Progenitor cell of endocrine pancreas (in vitro differentiated cells): ENCODE results near the gene AMHR2. TPM values are rescaled to one million over a fixed set of nuclear protein-coding genes. Genes with fewer than 3 reads are reported as not detected.

ENCODE experiments used
- DNase-seq: peaks from one replicate; pipeline ENCODE4 v3.0.0; 2021; ENCODE audit warnings: low spot score; ENCODE audit not compliant: unreplicated experiment
- H3K27ac Mint-ChIP-seq: 2 replicates; pipeline ENCODE4 v1.8.0; 2021; ENCODE audit warnings: mild to moderate bottlenecking, moderate library complexity, mixed read lengths
- H3K27me3 Mint-ChIP-seq: 2 replicates; pipeline ENCODE4 v1.8.0; 2021; ENCODE audit warnings: mixed read lengths
- H3K36me3 Mint-ChIP-seq: 2 replicates; pipeline ENCODE4 v1.8.0; 2022; ENCODE audit warnings: mixed read lengths; ENCODE audit not compliant: insufficient read depth
- H3K4me1 Mint-ChIP-seq: 2 replicates; pipeline ENCODE4 v1.8.0; 2021; ENCODE audit warnings: low read depth, mixed read lengths
- H3K4me3 Mint-ChIP-seq: 2 replicates; pipeline ENCODE4 v1.8.0; 2021; ENCODE audit warnings: low read depth, mild to moderate bottlenecking, moderate library complexity, mixed read lengths
- H3K9me3 Mint-ChIP-seq: 2 replicates; pipeline ENCODE4 v1.8.0; 2021; ENCODE audit warnings: low read depth, mixed read lengths
- total RNA-seq: library from RNA; stranded (reverse); gene quantifications from 2 replicates; pipeline ENCODE4 v1.2.1, GENCODE V29; 2021
- TF ChIP-seq, protein P1 (sequence below): fragments of 200-600 bp; sonication (generic); IDR thresholded peaks from one replicate; pipeline ENCODE4 v1.5.0; 2021; ENCODE audit warnings: antibody characterized with exemption, mild to moderate bottlenecking; ENCODE audit not compliant: unreplicated experiment

AMHR2 gene
- total RNA-seq, 1 donor from 2014 or later: 35.1 TPM

DNA sequence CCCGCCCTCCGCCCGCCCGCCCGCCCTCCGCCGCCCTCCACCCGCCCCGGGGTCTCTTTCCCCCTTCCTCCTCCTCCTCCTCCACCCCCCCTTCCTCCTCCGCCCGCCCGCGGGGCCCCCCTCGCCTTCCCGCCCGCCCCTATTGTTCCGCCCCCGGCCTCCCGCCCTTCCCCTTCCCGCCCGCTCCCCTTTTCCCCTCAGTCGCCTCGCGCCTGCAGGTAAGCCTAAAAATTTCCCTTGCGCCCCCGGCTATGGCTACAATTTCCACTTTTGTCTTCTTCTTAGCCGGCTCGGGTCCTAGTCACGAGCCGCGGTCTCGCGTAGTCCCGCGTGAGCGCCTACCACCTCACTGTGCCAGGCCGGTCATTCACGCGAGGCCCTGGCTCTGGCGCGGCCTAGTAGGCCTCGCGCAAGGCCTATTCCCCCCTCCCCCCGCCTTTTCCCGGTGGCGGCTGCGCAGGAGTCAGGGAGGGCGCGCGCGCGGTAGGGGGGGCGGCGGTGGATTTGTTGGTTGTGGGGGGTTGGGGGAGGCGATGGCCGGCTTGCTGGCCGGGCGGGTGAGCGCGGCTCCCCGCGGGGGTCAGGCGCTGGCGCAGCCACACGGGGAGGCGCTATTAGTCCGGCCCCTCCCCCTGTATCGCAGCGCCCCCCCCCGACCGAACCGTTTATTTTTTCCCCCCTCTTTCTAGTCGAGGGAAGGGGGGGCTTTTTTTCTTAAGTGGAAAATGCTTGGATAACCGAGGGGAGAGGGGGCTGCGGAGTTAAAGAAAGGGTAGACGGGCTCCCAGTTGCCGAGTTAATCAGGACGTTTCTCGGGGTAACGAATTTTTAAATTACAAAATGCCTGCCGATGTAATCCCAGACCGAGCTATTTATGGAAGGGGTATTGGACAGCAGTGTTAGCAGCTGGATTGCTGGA, 28.8 kb downstream of the AMHR2 start:
- peak; percentile 78 for DNase-seq
- Mint-ChIP-seq H3K9me3 (no peaks in the 10 kb centered on the region), H3K36me3 (peaks cover 27% of the 10 kb centered on the region), H3K27me3 (no peaks in the 10 kb centered on the region), H3K4me3 (peak overlapping the region; percentile 98), H3K27ac (peak overlapping the region; percentile 100), H3K4me1 (peaks cover 27% of the 10 kb centered on the region)
- TF ChIP-seq, protein P1, sequence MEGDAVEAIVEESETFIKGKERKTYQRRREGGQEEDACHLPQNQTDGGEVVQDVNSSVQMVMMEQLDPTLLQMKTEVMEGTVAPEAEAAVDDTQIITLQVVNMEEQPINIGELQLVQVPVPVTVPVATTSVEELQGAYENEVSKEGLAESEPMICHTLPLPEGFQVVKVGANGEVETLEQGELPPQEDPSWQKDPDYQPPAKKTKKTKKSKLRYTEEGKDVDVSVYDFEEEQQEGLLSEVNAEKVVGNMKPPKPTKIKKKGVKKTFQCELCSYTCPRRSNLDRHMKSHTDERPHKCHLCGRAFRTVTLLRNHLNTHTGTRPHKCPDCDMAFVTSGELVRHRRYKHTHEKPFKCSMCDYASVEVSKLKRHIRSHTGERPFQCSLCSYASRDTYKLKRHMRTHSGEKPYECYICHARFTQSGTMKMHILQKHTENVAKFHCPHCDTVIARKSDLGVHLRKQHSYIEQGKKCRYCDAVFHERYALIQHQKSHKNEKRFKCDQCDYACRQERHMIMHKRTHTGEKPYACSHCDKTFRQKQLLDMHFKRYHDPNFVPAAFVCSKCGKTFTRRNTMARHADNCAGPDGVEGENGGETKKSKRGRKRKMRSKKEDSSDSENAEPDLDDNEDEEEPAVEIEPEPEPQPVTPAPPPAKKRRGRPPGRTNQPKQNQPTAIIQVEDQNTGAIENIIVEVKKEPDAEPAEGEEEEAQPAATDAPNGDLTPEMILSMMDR: peak; percentile 40

DNA sequence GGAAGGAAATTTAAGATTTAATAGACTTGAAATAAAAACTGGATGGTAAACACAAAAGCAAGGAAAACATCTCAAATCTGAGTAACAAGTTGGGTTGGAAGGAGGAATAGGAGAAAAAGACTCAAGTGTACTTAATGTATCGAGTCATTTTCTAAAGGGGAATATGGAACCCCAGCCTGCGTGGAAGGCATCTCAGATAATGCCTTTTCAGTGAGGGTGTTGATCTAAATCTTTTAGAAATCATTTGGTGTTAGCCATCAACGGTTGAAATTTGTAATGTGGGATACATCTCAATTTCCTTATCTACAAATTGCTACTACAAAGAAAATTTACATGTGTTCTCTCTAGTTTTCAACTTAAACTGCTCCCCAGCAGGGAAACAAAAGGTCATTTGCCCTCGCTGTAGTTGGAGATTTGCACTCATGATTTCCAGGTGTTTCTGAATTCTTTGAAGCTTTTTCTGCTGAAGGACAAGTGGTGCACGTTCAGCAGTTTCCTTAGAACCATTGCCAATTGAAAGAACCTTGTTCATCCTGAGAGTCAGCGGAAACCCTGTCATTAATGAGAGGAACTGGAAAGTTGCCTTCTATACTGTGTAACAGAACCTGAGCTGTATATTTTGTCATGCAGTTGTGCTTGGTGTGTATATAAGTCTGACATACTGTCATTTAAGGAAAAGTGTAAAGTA, 30.4 kb downstream of the AMHR2 start:
- H3K27me3 Mint-ChIP-seq: no peaks in the 10 kb centered on the region
- TF ChIP-seq, protein P1: no peak
- H3K9me3 Mint-ChIP-seq: no peaks in the 10 kb centered on the region
- H3K4me1 Mint-ChIP-seq: peaks cover 28% of the 10 kb centered on the region
- H3K36me3 Mint-ChIP-seq: peaks cover 27% of the 10 kb centered on the region
- peak overlapping the region; percentile 98 for H3K4me3 Mint-ChIP-seq
- DNase-seq: no peak
- H3K27ac Mint-ChIP-seq: peak overlapping the region; percentile 94

DNA sequence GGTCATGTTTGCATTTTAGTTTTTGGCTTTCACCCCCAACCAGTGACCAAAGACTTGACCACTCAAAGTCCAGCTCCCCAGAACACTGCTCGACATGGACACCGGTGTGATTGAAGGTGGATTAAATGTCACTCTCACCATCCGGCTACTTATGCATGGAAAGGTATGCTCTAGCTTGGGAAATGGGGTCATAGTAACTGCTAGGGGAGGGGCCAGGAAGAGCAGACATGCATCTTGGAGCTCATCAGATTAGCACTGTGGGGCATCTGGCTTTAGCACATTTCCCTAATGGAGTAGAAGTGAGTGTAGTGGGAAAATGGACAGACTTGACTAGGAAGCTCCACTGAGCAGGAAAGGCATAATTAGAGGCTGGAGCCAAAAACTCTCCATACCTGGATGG, 31.1 kb downstream of the AMHR2 start:
- H3K27ac Mint-ChIP-seq: peak overlapping the region; percentile 92
- H3K4me1 Mint-ChIP-seq: peaks cover 29% of the 10 kb centered on the region
- TF ChIP-seq, protein P1: no peak
- peaks cover 31% of the 10 kb centered on the region for H3K36me3 Mint-ChIP-seq
- no peaks in the 10 kb centered on the region for H3K9me3 Mint-ChIP-seq
- peak overlapping the region; percentile 98 for H3K4me3 Mint-ChIP-seq
- H3K27me3 Mint-ChIP-seq: no peaks in the 10 kb centered on the region
- no peak for DNase-seq

DNA sequence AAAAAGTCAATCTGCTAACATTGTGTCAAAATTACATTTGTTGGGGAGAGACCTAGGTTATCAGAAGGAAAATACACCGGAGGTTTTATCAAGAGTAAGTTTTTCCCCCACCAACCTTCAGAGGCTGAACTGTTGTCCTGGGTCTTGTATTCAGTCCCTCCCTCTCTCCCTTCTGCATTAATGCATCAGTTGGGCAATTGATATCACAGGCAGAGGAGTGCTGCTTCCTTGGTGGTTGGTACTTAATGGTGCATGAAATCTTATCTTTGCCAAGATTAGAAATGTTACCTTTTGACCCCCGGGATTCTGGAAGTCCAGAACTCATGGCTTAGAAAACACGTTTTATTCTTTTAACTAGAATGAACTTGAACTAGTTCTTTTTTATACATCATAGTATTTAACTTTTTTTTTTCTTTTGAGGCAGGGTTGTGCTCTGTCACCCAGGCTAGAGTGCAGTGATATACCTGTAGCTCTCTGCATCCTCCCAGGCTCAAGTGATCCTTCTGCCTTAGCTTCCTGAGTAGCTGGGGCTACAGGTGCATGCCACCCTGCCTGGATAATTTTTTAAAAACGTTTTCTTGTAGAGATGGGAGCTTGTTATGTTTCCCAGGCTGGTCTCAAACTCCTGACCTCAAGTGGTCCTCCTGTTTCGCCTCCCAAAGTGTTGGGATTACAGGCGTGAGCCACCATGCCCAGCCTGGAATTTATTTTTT, 33.2 kb downstream of the AMHR2 start:
- Mint-ChIP-seq H3K27ac (peak overlapping the region; percentile 53), H3K36me3 (peaks cover 42% of the 10 kb centered on the region), H3K4me1 (peaks cover 27% of the 10 kb centered on the region), H3K9me3 (no peaks in the 10 kb centered on the region), H3K4me3 (no peak overlapping the region), H3K27me3 (no peaks in the 10 kb centered on the region)
- TF ChIP-seq, protein P1: no peak
- DNase-seq: no peak

DNA sequence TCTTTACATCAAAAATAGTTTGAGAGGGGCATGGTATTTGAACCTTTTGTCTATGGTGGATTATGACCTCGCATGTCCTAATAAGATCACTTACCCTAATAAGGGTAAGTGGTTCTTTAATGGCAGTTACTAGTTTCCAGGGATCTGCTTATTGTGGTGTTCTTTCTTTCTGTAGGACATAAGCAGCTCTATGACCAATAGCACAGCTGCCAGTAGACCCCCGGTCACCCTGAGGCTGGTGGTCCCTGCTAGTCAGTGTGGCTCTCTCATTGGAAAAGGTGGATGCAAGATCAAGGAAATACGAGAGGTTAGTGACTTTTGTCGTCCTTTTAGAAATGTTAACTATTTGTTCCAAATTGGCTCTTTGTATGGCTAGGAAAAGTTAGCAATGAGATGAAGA, 35.4 kb downstream of the AMHR2 start:
- Mint-ChIP-seq H3K4me1 (peaks cover 19% of the 10 kb centered on the region), H3K4me3 (no peak overlapping the region), H3K9me3 (no peaks in the 10 kb centered on the region), H3K27ac (peak overlapping the region; percentile 52), H3K27me3 (no peaks in the 10 kb centered on the region), H3K36me3 (peaks cover 54% of the 10 kb centered on the region)
- no peak for DNase-seq
- TF ChIP-seq, protein P1: no peak
